Heart right ventricle (tissue), 16 donors: ENCODE measurements around the gene PLPPR1. TPM values are rescaled to one million over a fixed set of nuclear protein-coding genes. Genes with fewer than 3 reads are reported as not detected.

Experiments
- ATAC-seq, 8 donors: fragments of 200-7000 bp; cut with Tn5 transposase; one replicate each; pipeline ENCODE4 v1.9.1; 2020; ENCODE audit warnings: mild to moderate bottlenecking in 8 of 8, moderate library complexity in 8 of 8, moderate number of reproducible peaks in 1 of 8
- DNase-seq, 2 donors: peaks; one replicate each; pipeline ENCODE4 v3.0.0-alpha.2; 2020
- H3K27ac ChIP-seq, 10 donors: fragments of 200-600 bp; sonication (generic) in 2 of 10; one replicate each; pipeline versions ENCODE4 v1.5.0 to v1.8.0; 2020 to 2022; ENCODE audit warnings: mild to moderate bottlenecking in 3 of 10
- H3K27me3 ChIP-seq, 7 donors: fragments of 200-600 bp; one replicate each; pipeline ENCODE4 v1.8.0; 2021 to 2022; ENCODE audit warnings: mild to moderate bottlenecking in 2 of 7
- H3K36me3 ChIP-seq, 9 donors: fragments of 200-600 bp; sonication (generic) in 1 of 9; one replicate each; pipeline versions ENCODE4 v1.5.0 to v1.8.0; 2020 to 2022; ENCODE audit warnings: mild to moderate bottlenecking in 2 of 9
- H3K4me1 ChIP-seq, 9 donors: fragments of 200-600 bp; sonication (generic) in 1 of 9; one replicate each; pipeline versions ENCODE4 v1.5.0 to v1.8.0; 2020 to 2022; ENCODE audit warnings: mild to moderate bottlenecking in 4 of 9
- H3K4me3 ChIP-seq, 10 donors: fragments of 200-600 bp; sonication (generic) in 2 of 10; one replicate each; pipeline versions ENCODE4 v1.5.0 to v1.8.0; 2020 to 2022; ENCODE audit warnings: mild to moderate bottlenecking in 7 of 10, moderate library complexity in 2 of 10
- H3K9me3 ChIP-seq, 11 donors: fragments of 200-600 bp in 10 of 11; sonication (generic) in 2 of 11; one replicate each; pipeline versions ENCODE4 v1.5.0 to v1.8.0; 2013 to 2022; ENCODE audit warnings: mild to moderate bottlenecking in 2 of 11, control low read depth in 1 of 11, moderate library complexity in 1 of 11
- CTCF ChIP-seq, 9 donors: fragments of 200-600 bp; sonication (generic) in 2 of 9; IDR thresholded peaks; one replicate each; pipeline versions ENCODE4 v1.5.0 to v1.8.0; 2021 to 2022; ENCODE audit warnings: antibody characterized with exemption in 9 of 9, mild to moderate bottlenecking in 5 of 9, moderate library complexity in 1 of 9
- WGBS, 2 donors: extraction: QIAGEN DNeasy Blood & Tissue Kit; methylation state at CpG; one replicate each; pipeline ENCODE4 v1.1.7; 2013; ENCODE audit warnings: inconsistent platforms in 1 of 2; 5-methylcytosine and 5-hydroxymethylcytosine counted together
- intact Hi-C, 10 donors: fragments of 100-400 bp; cut with DNase I; formaldehyde crosslinking; loops; one replicate each; pipeline versions ENCODE4 v1.11.1 to v1.14.2; 2022
- polyA plus RNA-seq, 2 donors: library from polyadenylated mRNA; stranded (reverse); fragments of 200-250 nt; gene quantifications; one replicate each; pipeline ENCODE4 v1.2.3, GENCODE V29; 2013
- total RNA-seq, 10 donors: library from RNA; stranded (reverse); fragmentation: NEBNext Ultra II Directional in 3 of 10; extraction: Animal tissue kit (Norgen Biotek cat#: 25700) in 3 of 10; gene quantifications; one replicate each; pipeline versions ENCODE4 v1.2.1 to v1.2.4, GENCODE V29; 2021 to 2023
- donor health status: Arrhythmogenic right ventricular cardiomyopathy.
- donor health status: ischemic (EF 13 %, LVEDD 7.1; RV severe dilation, severe dysfunction).
- donor health status: healthy with polysubstance abuse.
- donor health status: DM: no; HTN: yes; CAD: no.
- donor health status: DM: no; HTN: no; CAD: no.
- donor health status: ischemic (EF 25% LVEDD 6.9; RV normal size, moderate dysfunction).
- donor health status: ischemic (EF 25% LVEDD 5.7; RV mildly dilated, moderate dysfunction).
- donor health status: healthy.
- donor health status: DM: yes; HTN: yes; CAD: no.
- donor health status: Ischemic cardiomyopathy.
- donor health status: ischemic (EF 35%, LVEDD 5.7; RV mildly dilated, moderate dysfunction).
- donor health status: nonischemic (EF 11% LVEDD 7.7; RV severe dilation, severe dysfunction).
- donor health status: DM: yes; HTN: yes; CAD: no.
- donor health status: PGD.
- donor health status: ischemic (EF 29% LVEDD 5.4; RV normal size, mild dysfunction).
- donor health status: nonischemic (EF 23%, LVEDD 6.1; RV moderate dilation, normal function).

PLPPR1 gene
- total and polyA plus RNA-seq, 12 donors, result not detected

- no peaks in the 10 kb centered on the region for H3K4me1 ChIP-seq
- DNase-seq (no peak), ATAC-seq (no peak)
- peaks cover 0 to 28% (median 0%) of the 10 kb centered on the region in 7 donors for H3K27me3 ChIP-seq
- no peaks in the 10 kb centered on the region for H3K36me3 ChIP-seq
- TF ChIP-seq CTCF (IDR thresholded peaks at IDR 0.05), result no peak
- no peaks in the 10 kb centered on the region for H3K9me3 ChIP-seq
- intact Hi-C loops, result no loop called here
- no peak overlapping the region for H3K4me3 ChIP-seq
- H3K27ac ChIP-seq, result no peak overlapping the region
These were observed 110.0 kb downstream of the PLPPR1 start for GRCh38 chr9:101138509-101138908.

GRCh38 chr9:101139082-101139481 lies 110.6 kb downstream of the PLPPR1 start:
- DNase-seq (no peak), ATAC-seq (no peak)
- H3K36me3 ChIP-seq, result no peaks in the 10 kb centered on the region
- no peak overlapping the region for H3K4me3 ChIP-seq
- peaks cover 0 to 28% (median 0%) of the 10 kb centered on the region in 7 donors for H3K27me3 ChIP-seq
- H3K27ac ChIP-seq, result no peak overlapping the region
- no peaks in the 10 kb centered on the region for H3K9me3 ChIP-seq
- TF ChIP-seq CTCF (IDR thresholded peaks at IDR 0.05), result no peak
- intact Hi-C loops, result no loop called here
- WGBS, 2 donors, result 41 to 57% methylated on average over 2 of the region's 2 CpGs
- no peaks in the 10 kb centered on the region for H3K4me1 ChIP-seq

GRCh38 chr9:101140764-101141163 lies 112.2 kb downstream of the PLPPR1 start:
- intact Hi-C loops, result no loop called here
- no peak for ATAC-seq
- Histone ChIP-seq H3K4me3 (no peak overlapping the region), H3K36me3 (no peaks in the 10 kb centered on the region), H3K27me3 (peaks cover 0 to 26% (median 0%) of the 10 kb centered on the region in 7 donors), H3K9me3 (no peaks in the 10 kb centered on the region), H3K4me1 (no peaks in the 10 kb centered on the region), H3K27ac (no peak overlapping the region)
- TF ChIP-seq CTCF (IDR thresholded peaks at IDR 0.05), result no peak
- WGBS, 2 donors, result 60 to 61% methylated on average over 4 of the region's 4 CpGs
- DNase-seq, result no peak

- no peak for DNase-seq
- H3K9me3 ChIP-seq, result peaks cover 0 to 6% (median 0%) of the 10 kb centered on the region in 11 donors
- intact Hi-C loops, result no loop called here
- no peak for ATAC-seq
- no peak overlapping the region for H3K27ac ChIP-seq
- no peaks in the 10 kb centered on the region for H3K27me3 ChIP-seq
- H3K36me3 ChIP-seq, result no peaks in the 10 kb centered on the region
- TF ChIP-seq CTCF (IDR thresholded peaks at IDR 0.05), result no peak
- H3K4me3 ChIP-seq, result no peak overlapping the region
- WGBS, 2 donors, result 64 to 66% methylated on average over 4 of the region's 4 CpGs
- H3K4me1 ChIP-seq, result no peaks in the 10 kb centered on the region
These were observed 118.0 kb downstream of the PLPPR1 start for GRCh38 chr9:101146508-101146907.

GRCh38 chr9:101148344-101148743 lies 119.8 kb downstream of the PLPPR1 start:
- TF ChIP-seq CTCF (IDR thresholded peaks at IDR 0.05), result no peak

More at GRCh38 chr9:101148344-101148743, 119.8 kb downstream of the PLPPR1 start:
- H3K9me3 ChIP-seq, result peaks cover 0 to 16% (median 0%) of the 10 kb centered on the region in 11 donors
- ATAC-seq (no peak), DNase-seq (no peak)
- intact Hi-C loops, result no loop called here
- H3K27ac ChIP-seq, result no peak overlapping the region
- no peaks in the 10 kb centered on the region for H3K27me3 ChIP-seq
- H3K36me3 ChIP-seq, result no peaks in the 10 kb centered on the region
- no peak overlapping the region for H3K4me3 ChIP-seq
- H3K4me1 ChIP-seq, result no peaks in the 10 kb centered on the region
